Left lung (tissue), 10 donors: ENCODE measurements around the gene MAJIN. TPM values are rescaled to one million over a fixed set of nuclear protein-coding genes. Genes with fewer than 3 reads are reported as not detected.

Source experiments
- ATAC-seq: fragments of 200-7000 bp; cut with Tn5 transposase; one replicate; pipeline ENCODE4 v1.9.1; 2020; ENCODE audit warnings: moderate library complexity
- DNase-seq, 4 donors: peaks; one replicate each; pipeline ENCODE4 v3.0.0-alpha.2; 2013 to 2020
- H3K27ac ChIP-seq, 2 donors: fragments of 200-600 bp; sonication (generic) in 1 of 2; one replicate each; pipeline versions ENCODE4 v1.5.0 to v1.8.0; 2020 to 2021
- H3K27me3 ChIP-seq, 2 donors: fragments of 200-600 bp; sonication (generic) in 1 of 2; one replicate each; pipeline versions ENCODE4 v1.5.0 to v1.8.0; 2020 to 2021
- H3K36me3 ChIP-seq, 2 donors: fragments of 200-600 bp; sonication (generic) in 1 of 2; one replicate each; pipeline versions ENCODE4 v1.5.0 to v1.8.0; 2020 to 2021
- H3K4me1 ChIP-seq, 2 donors: fragments of 200-600 bp; one replicate each; pipeline ENCODE4 v1.8.0; 2021
- H3K4me3 ChIP-seq, 2 donors: fragments of 200-600 bp; sonication (generic) in 1 of 2; one replicate each; pipeline versions ENCODE4 v1.5.0 to v1.8.0; 2020 to 2021; ENCODE audit warnings: mild to moderate bottlenecking in 1 of 2
- H3K9me3 ChIP-seq, 2 donors: fragments of 200-600 bp; sonication (generic) in 1 of 2; one replicate each; pipeline versions ENCODE4 v1.5.0 to v1.8.0; 2020 to 2021
- CTCF ChIP-seq, 2 donors: fragments of 200-600 bp; sonication (generic) in 1 of 2; IDR thresholded peaks; one replicate each; pipeline versions ENCODE4 v1.5.0 to v1.8.0; 2021; ENCODE audit warnings: antibody characterized with exemption in 2 of 2
- intact Hi-C, 2 donors: fragments of 100-400 bp; cut with DNase I; formaldehyde crosslinking; loops; one replicate each; pipeline versions ENCODE4 v1.11.2 to v1.14.2; 2022
- polyA plus RNA-seq, 6 donors: library from polyadenylated mRNA; unstranded; fragments of 120-200 nt; gene quantifications; one replicate each; pipeline ENCODE4 v1.2.1, GENCODE V29; 2013; ENCODE audit not compliant: insufficient read length in 6 of 6
- total RNA-seq, 2 donors: library from RNA; stranded (reverse); fragmentation: NEBNext Ultra II Directional; extraction: Animal tissue kit (Norgen Biotek cat#: 25700); gene quantifications; one replicate each; pipeline ENCODE4 v1.2.1, GENCODE V29; 2021
- donor health status: DM: no; HTN: yes; CAD: no.
- donor health status: DM: no; HTN: no; CAD: no.

The MAJIN gene
- total and polyA plus RNA-seq, 8 donors, result 0.11 to 0.14 TPM; not detected in 6

- no peak for ATAC-seq
- H3K27me3 ChIP-seq, result no peaks in the 10 kb centered on the region
- H3K36me3 ChIP-seq, result no peaks in the 10 kb centered on the region
- H3K4me3 ChIP-seq, result no peak overlapping the region
- no peaks in the 10 kb centered on the region for H3K4me1 ChIP-seq
- H3K9me3 ChIP-seq, result no peaks in the 10 kb centered on the region
- TF ChIP-seq CTCF (IDR thresholded peaks at IDR 0.05), result no peak
- DNase-seq, result no peak
- intact Hi-C loops, result no loop called here
- H3K27ac ChIP-seq, result no peak overlapping the region
These were observed 17.7 kb downstream of the MAJIN start for GRCh38 chr11:64954201-64954600.

GRCh38 chr11:64951529-64951928, 20.4 kb downstream of the MAJIN start:
- no peak for DNase-seq
- Histone ChIP-seq H3K4me1 (no peaks in the 10 kb centered on the region), H3K4me3 (no peak overlapping the region), H3K27ac (no peak overlapping the region), H3K9me3 (no peaks in the 10 kb centered on the region), H3K36me3 (no peaks in the 10 kb centered on the region), H3K27me3 (no peaks in the 10 kb centered on the region)
- intact Hi-C loops, result no loop called here
- no peak for ATAC-seq
- TF ChIP-seq CTCF (IDR thresholded peaks at IDR 0.05), result no peak

- Histone ChIP-seq H3K4me3 (no peak overlapping the region), H3K36me3 (no peaks in the 10 kb centered on the region), H3K27ac (no peak overlapping the region), H3K4me1 (no peaks in the 10 kb centered on the region), H3K27me3 (no peaks in the 10 kb centered on the region), H3K9me3 (no peaks in the 10 kb centered on the region)
- no peak for DNase-seq
- peak; percentile 13 for ATAC-seq
- intact Hi-C loops, result no loop called here
- TF ChIP-seq CTCF (IDR thresholded peaks at IDR 0.05), result no peak
These were observed 24.6 kb downstream of the MAJIN start for GRCh38 chr11:64947208-64947814.

GRCh38 chr11:64936539-64936938, 35.4 kb downstream of the MAJIN start:
- intact Hi-C loops, result no loop called here
- no peaks in the 10 kb centered on the region for H3K9me3 ChIP-seq
- H3K36me3 ChIP-seq, result peaks cover 0 to 37% of the 10 kb centered on the region in 2 donors
- no peak for TF ChIP-seq CTCF (IDR thresholded peaks at IDR 0.05)
- DNase-seq (no peak), ATAC-seq (no peak)
- H3K4me1 ChIP-seq, result no peaks in the 10 kb centered on the region
- no peaks in the 10 kb centered on the region for H3K27me3 ChIP-seq
- H3K4me3 ChIP-seq, result no peak overlapping the region
- no peak overlapping the region for H3K27ac ChIP-seq

- Histone ChIP-seq H3K27me3 (no peaks in the 10 kb centered on the region), H3K36me3 (peaks cover 0 to 47% of the 10 kb centered on the region in 2 donors), H3K27ac (no peak within 1 kb of the TSS), H3K9me3 (no peaks in the 10 kb centered on the region), H3K4me1 (no peaks in the 10 kb centered on the region), H3K4me3 (no peak within 1 kb of the TSS)
- no peak for TF ChIP-seq CTCF (IDR thresholded peaks at IDR 0.05)
- intact Hi-C loops, result no loop called here
- peak in 2 of 4 donors; percentile 28 to 37 for DNase-seq
- peak; percentile 22 for ATAC-seq
These were observed 36.4 kb downstream of the MAJIN start, which contains the start of gene GPHA2 for GRCh38 chr11:64935359-64936081. TSS of gene GPHA2 (minus strand) at chr11:64935893. CDS start at chr11:64935460, 433 bp downstream.
